ENCODE measurements around the gene USP3.

Gene USP3

DNA sequence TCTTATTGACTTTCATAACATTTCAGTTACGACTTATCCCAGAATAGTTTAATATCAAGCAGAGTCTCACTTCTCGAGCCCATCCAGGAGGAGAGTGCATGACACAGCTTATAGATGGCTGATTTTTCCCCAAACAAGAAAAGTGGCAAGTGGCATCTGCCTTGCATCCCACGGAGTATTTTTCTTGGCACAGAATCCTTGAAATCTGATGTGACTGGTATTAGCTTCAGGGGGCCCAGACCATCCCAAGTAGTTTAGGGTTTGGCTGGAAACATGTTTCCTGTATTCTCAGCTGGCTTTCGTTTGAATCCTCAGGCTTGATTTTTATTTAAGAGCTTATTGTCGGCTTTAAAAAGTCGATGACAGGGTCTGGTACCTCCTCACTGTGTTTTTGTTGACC lies 72.0 kb downstream of the USP3 start:
- H3K79me2 ChIP-seq (ENCODE audit: insufficient read depth, low read length): no peaks in the 10 kb centered on the region
- no peaks in the 10 kb centered on the region for H3K9me2 ChIP-seq (replicated peaks; ENCODE audit: low read depth, low read length)
- peaks cover 44% of the 10 kb centered on the region; the same call in 1 of the 2 replicates for H3K36me3 ChIP-seq (ENCODE audit: insufficient read depth, low read length)
- H3K4me2 ChIP-seq (ENCODE audit: low read depth, low read length, poor library complexity, severe bottlenecking): no peak overlapping the region
- peaks cover 8% of the 10 kb centered on the region for H3K4me1 ChIP-seq (ENCODE audit: insufficient read depth, low read length, poor library complexity, severe bottlenecking)
- no peaks in the 10 kb centered on the region for H4K20me1 ChIP-seq (ENCODE audit: insufficient read depth, low read length, poor library complexity, severe bottlenecking)
- no peaks in the 10 kb centered on the region for H3K9me3 ChIP-seq (ENCODE audit: insufficient read depth, low read depth, low read length)
- H3K4me3 ChIP-seq (ENCODE audit: low read length, poor library complexity, severe bottlenecking): no peak overlapping the region
- no peak overlapping the region for H3K9ac ChIP-seq (ENCODE audit: low read depth, low read length, poor library complexity, severe bottlenecking)
- no peak overlapping the region for H2AFZ ChIP-seq (ENCODE audit: low read length)
- TF ChIP-seq, protein P1, sequence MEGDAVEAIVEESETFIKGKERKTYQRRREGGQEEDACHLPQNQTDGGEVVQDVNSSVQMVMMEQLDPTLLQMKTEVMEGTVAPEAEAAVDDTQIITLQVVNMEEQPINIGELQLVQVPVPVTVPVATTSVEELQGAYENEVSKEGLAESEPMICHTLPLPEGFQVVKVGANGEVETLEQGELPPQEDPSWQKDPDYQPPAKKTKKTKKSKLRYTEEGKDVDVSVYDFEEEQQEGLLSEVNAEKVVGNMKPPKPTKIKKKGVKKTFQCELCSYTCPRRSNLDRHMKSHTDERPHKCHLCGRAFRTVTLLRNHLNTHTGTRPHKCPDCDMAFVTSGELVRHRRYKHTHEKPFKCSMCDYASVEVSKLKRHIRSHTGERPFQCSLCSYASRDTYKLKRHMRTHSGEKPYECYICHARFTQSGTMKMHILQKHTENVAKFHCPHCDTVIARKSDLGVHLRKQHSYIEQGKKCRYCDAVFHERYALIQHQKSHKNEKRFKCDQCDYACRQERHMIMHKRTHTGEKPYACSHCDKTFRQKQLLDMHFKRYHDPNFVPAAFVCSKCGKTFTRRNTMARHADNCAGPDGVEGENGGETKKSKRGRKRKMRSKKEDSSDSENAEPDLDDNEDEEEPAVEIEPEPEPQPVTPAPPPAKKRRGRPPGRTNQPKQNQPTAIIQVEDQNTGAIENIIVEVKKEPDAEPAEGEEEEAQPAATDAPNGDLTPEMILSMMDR (conservative IDR thresholded peaks at IDR 0.05; ENCODE audit: low read length): no peak
- no peak for TF ChIP-seq EZH2phosphoT487 (IDR thresholded peaks at IDR 0.05; ENCODE audit: borderline replicate concordance)
- H3F3A ChIP-seq (ENCODE audit: low read depth): no peaks in the 10 kb centered on the region
- H3K27me3 ChIP-seq (ENCODE audit: insufficient read depth, low read length, poor library complexity, severe bottlenecking): no peaks in the 10 kb centered on the region

DNA sequence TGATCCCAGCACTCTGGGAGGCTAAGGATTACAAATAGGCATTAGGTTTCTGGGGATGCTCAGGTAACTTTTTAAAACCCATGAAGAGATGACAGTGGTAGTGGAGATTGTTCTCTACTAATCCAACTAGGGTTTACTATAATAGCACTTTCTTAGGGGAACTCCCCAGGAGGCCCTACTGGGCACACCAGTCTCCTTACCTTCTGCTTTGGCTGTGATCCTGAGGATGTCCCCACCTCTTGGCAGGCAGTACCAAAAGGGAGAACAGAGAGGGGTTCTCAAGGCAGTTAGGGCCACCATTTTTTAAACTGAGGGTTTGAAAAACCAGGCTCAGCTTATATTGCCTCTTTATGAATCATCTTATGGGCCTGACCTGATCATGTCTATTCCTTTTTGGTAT lies 77.8 kb downstream of the USP3 start:
- no peaks in the 10 kb centered on the region for H3K9me2 ChIP-seq (replicated peaks; ENCODE audit: low read depth, low read length)
- H3K9ac ChIP-seq (ENCODE audit: low read depth, low read length, poor library complexity, severe bottlenecking): no peak overlapping the region
- no peak overlapping the region for H3K4me2 ChIP-seq (ENCODE audit: low read depth, low read length, poor library complexity, severe bottlenecking)
- TF ChIP-seq, protein P1 (conservative IDR thresholded peaks at IDR 0.05; ENCODE audit: low read length): no peak
- TF ChIP-seq EZH2phosphoT487 (IDR thresholded peaks at IDR 0.05; ENCODE audit: borderline replicate concordance): no peak
- H3K4me3 ChIP-seq (ENCODE audit: low read length, poor library complexity, severe bottlenecking): no peak overlapping the region
- H3K79me2 ChIP-seq (ENCODE audit: insufficient read depth, low read length): no peaks in the 10 kb centered on the region
- H3K9me3 ChIP-seq (ENCODE audit: insufficient read depth, low read depth, low read length): no peaks in the 10 kb centered on the region
- H4K20me1 ChIP-seq (ENCODE audit: insufficient read depth, low read length, poor library complexity, severe bottlenecking): no peaks in the 10 kb centered on the region
- H2AFZ ChIP-seq (ENCODE audit: low read length): no peak overlapping the region
- no peaks in the 10 kb centered on the region for H3K27me3 ChIP-seq (ENCODE audit: insufficient read depth, low read length, poor library complexity, severe bottlenecking)
- peaks cover 7% of the 10 kb centered on the region for H3K4me1 ChIP-seq (ENCODE audit: insufficient read depth, low read length, poor library complexity, severe bottlenecking)
- H3K36me3 ChIP-seq (ENCODE audit: insufficient read depth, low read length): peaks cover 42% of the 10 kb centered on the region
- H3F3A ChIP-seq (ENCODE audit: low read depth): no peaks in the 10 kb centered on the region

DNA sequence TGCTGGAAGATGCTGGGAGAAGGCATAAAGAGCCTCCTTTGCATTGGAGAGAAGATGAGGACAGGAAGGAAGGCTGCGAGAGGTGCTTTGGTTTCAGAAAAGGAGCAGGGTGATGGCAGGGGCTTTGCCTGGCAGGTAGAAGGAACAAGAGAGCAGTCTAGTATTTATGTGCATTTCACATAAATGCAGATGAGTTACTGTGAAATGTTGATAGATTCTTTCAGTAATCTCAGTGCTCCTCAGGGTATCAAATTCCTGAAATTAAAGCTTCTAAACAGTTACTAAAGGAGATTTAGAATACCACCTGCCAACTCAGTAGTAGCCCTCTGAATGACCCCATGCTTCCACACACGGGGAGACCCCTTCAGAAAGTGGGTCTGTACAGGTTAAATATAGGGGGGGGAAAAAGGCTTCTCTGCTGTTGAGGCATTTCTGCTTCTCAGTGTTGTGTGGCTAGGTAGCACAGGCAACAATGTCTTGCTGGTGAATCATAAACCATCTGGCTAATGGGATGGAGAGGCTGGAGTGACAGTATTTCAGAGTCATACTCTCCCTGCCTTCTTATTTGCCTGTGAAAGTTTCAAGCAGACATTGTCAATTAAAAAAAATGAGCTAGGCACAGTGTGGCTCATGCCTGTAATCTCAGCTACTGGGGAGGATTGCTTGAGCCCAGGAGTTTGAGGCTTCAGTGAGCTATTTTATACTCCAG lies 78.5 kb downstream of the USP3 start:
- Histone ChIP-seq H2AFZ (ENCODE audit: low read length) (no peak overlapping the region), H3K27me3 (ENCODE audit: insufficient read depth, low read length, poor library complexity, severe bottlenecking) (no peaks in the 10 kb centered on the region), H3F3A (ENCODE audit: low read depth) (no peaks in the 10 kb centered on the region), H3K36me3 (ENCODE audit: insufficient read depth, low read length) (peaks cover 43% of the 10 kb centered on the region), H3K9me2 (replicated peaks; ENCODE audit: low read depth, low read length) (no peaks in the 10 kb centered on the region), H3K4me2 (ENCODE audit: low read depth, low read length, poor library complexity, severe bottlenecking) (no peak overlapping the region), H3K9ac (ENCODE audit: low read depth, low read length, poor library complexity, severe bottlenecking) (no peak overlapping the region), H3K4me3 (ENCODE audit: low read length, poor library complexity, severe bottlenecking) (no peak overlapping the region), H4K20me1 (ENCODE audit: insufficient read depth, low read length, poor library complexity, severe bottlenecking) (no peaks in the 10 kb centered on the region), H3K4me1 (ENCODE audit: insufficient read depth, low read length, poor library complexity, severe bottlenecking) (peaks cover 7% of the 10 kb centered on the region), H3K9me3 (ENCODE audit: insufficient read depth, low read depth, low read length) (no peaks in the 10 kb centered on the region), H3K79me2 (ENCODE audit: insufficient read depth, low read length) (no peaks in the 10 kb centered on the region)
- no peak for TF ChIP-seq EZH2phosphoT487 (IDR thresholded peaks at IDR 0.05; ENCODE audit: borderline replicate concordance)
- TF ChIP-seq, protein P1 (conservative IDR thresholded peaks at IDR 0.05; ENCODE audit: low read length): no peak
